ENCODE measurements around the gene TRIM32.

GRCh38 chr9:116724123-116724522 is 37.0 kb downstream of the TRIM32 start:
- TF ChIP-seq, protein P1, sequence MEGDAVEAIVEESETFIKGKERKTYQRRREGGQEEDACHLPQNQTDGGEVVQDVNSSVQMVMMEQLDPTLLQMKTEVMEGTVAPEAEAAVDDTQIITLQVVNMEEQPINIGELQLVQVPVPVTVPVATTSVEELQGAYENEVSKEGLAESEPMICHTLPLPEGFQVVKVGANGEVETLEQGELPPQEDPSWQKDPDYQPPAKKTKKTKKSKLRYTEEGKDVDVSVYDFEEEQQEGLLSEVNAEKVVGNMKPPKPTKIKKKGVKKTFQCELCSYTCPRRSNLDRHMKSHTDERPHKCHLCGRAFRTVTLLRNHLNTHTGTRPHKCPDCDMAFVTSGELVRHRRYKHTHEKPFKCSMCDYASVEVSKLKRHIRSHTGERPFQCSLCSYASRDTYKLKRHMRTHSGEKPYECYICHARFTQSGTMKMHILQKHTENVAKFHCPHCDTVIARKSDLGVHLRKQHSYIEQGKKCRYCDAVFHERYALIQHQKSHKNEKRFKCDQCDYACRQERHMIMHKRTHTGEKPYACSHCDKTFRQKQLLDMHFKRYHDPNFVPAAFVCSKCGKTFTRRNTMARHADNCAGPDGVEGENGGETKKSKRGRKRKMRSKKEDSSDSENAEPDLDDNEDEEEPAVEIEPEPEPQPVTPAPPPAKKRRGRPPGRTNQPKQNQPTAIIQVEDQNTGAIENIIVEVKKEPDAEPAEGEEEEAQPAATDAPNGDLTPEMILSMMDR (IDR thresholded peaks at IDR 0.05), result no peak
- TF ChIP-seq POLR2AphosphoS5 (IDR thresholded peaks at IDR 0.05), result no peak

Measured in transverse colon (tissue), 4 donors.